ENCODE measurements around the gene USP24.
"Not testable (repeated sequence)": the region's sequence is repeated elsewhere in the genome, so short reads cannot be mapped to it uniquely, and the experiment has no call there.

USP24 gene

GRCh38 chr1:55118651-55119329 lies 96.4 kb downstream of the USP24 start:
- no peak overlapping the region for H3K27ac ChIP-seq
- TF ChIP-seq, protein P1, sequence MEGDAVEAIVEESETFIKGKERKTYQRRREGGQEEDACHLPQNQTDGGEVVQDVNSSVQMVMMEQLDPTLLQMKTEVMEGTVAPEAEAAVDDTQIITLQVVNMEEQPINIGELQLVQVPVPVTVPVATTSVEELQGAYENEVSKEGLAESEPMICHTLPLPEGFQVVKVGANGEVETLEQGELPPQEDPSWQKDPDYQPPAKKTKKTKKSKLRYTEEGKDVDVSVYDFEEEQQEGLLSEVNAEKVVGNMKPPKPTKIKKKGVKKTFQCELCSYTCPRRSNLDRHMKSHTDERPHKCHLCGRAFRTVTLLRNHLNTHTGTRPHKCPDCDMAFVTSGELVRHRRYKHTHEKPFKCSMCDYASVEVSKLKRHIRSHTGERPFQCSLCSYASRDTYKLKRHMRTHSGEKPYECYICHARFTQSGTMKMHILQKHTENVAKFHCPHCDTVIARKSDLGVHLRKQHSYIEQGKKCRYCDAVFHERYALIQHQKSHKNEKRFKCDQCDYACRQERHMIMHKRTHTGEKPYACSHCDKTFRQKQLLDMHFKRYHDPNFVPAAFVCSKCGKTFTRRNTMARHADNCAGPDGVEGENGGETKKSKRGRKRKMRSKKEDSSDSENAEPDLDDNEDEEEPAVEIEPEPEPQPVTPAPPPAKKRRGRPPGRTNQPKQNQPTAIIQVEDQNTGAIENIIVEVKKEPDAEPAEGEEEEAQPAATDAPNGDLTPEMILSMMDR (conservative IDR thresholded peaks at IDR 0.05): no peak
- no peak for TF ChIP-seq ZFX (IDR thresholded peaks at IDR 0.05)

- TF ChIP-seq ZFX (IDR thresholded peaks at IDR 0.05): no peak
- TF ChIP-seq, protein P1 (conservative IDR thresholded peaks at IDR 0.05): no peak
- no peak overlapping the region for H3K27ac ChIP-seq
Observed at GRCh38 chr1:55117941-55118340, 97.2 kb downstream of the USP24 start.

- H3K27ac ChIP-seq: not testable (repeated sequence)
Observed at GRCh38 chr1:55109005-55109404, 106.2 kb downstream of the USP24 start.

DNA sequence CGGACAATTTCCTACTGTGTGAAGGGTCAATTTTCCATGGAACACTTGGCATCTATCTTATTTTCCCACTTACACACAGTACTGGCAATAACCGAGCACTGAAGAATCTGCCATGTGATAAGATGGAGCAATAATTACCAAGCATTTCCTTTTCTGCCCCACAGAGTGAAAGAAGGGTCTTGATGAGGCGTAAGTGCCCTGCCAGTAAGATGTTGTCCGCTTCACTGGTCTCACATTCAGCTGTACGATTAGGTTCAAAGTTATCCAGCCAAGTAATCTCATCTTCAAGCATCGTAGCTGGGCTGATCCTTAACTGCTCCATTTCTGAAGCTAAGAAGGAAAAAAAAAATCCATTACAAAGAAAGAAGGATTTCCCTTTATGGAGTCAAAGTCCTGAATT lies 108.1 kb downstream of the USP24 start:
- no peak overlapping the region for H3K27ac ChIP-seq
- no peak for TF ChIP-seq ZFX (IDR thresholded peaks at IDR 0.05)
- TF ChIP-seq, protein P1 (conservative IDR thresholded peaks at IDR 0.05): no peak

DNA sequence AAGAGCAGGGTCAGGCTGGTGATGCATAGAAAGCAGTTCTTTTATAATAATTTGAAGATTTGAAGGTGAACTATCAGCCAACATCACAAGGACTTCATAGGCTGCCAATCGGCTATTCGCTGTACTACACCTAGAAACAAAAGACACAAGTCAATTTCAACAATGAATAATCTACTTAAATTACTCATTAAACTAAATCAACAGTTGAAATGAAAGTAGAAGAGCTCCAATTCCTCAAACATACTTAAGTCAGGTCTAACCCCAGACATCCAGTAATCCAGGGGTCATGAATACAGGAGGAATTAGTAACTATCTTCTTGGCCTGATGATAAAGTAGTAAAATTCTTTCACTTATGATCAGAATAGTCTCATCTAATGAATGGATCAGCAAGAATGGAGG lies 111.3 kb downstream of the USP24 start:
- H3K27ac ChIP-seq: no peak overlapping the region
- TF ChIP-seq, protein P1 (conservative IDR thresholded peaks at IDR 0.05): no peak
- no peak for TF ChIP-seq ZFX (IDR thresholded peaks at IDR 0.05)

GRCh38 chr1:55095095-55095494 lies 120.1 kb downstream of the USP24 start:
- TF ChIP-seq, protein P1 (conservative IDR thresholded peaks at IDR 0.05): no peak
- no peak for TF ChIP-seq ZFX (IDR thresholded peaks at IDR 0.05)
- H3K27ac ChIP-seq: no peak overlapping the region

- TF ChIP-seq ZFX (IDR thresholded peaks at IDR 0.05): no peak
- TF ChIP-seq, protein P1 (conservative IDR thresholded peaks at IDR 0.05): no peak
- H3K27ac ChIP-seq: no peak overlapping the region
Observed at GRCh38 chr1:55092475-55092874, 122.7 kb downstream of the USP24 start.

DNA sequence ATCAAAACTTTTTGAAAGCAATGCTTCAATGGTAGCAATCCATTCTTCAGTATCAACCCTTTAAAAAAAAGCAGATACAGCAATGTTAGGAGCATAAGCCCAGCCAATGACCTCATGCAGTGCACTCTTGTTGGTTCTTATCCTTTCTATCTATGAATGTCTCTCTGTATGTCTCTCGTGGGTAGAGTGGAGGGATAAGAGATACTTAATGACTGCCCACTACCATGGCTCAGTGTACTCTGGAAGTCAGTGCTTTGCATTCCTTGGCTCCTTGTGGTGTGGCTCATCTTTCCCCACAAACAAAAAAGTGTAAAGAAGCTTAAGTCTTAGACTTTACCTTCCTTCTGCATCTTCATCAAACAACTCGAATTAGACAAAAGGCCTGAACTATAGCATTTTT lies 125.5 kb downstream of the USP24 start:
- H3K27ac ChIP-seq: no peak overlapping the region
- no peak for TF ChIP-seq ZFX (IDR thresholded peaks at IDR 0.05)

Measured in C4-2B (cell line).